HG02884 (cell line): ENCODE measurements around the gene CCDC107.
"Not testable (repeated sequence)": the region's sequence is repeated elsewhere in the genome, so short reads cannot be mapped to it uniquely, and the experiment has no call there.

Source experiments
- ATAC-seq: cut with Tn5 transposase; IDR thresholded peaks from one replicate; pipeline ENCODE4 v1.9.1; 2021; ENCODE audit warnings: mild to moderate bottlenecking, moderate library complexity; ENCODE audit not compliant: unreplicated experiment

Gene CCDC107

DNA sequence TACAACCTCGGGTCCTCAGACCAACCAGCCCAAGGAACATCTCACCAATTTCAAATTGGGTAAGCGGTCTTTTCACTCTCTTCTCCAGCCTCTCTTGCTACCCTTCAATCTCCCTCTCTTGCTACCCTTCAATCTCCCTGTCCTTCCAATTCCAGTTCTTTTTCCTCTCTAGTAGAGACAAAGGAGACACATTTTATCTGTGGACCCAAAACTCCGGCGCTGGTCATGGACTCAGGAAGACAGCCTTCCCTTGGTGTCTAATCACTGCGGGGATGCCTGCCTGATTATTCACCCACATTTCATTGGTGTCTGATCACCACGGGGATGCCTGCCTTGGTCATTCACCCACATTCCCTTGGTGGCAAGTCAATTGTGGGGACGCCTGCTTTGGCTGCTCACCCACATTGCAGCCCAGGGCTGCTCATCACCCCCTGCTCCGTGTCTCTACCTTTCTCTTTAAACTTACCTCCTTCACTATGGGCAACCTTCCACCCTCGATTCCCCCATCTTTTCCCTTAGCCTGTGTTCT lies 20.6 kb upstream of the CCDC107 start:
- ATAC-seq = not testable (repeated sequence)

DNA sequence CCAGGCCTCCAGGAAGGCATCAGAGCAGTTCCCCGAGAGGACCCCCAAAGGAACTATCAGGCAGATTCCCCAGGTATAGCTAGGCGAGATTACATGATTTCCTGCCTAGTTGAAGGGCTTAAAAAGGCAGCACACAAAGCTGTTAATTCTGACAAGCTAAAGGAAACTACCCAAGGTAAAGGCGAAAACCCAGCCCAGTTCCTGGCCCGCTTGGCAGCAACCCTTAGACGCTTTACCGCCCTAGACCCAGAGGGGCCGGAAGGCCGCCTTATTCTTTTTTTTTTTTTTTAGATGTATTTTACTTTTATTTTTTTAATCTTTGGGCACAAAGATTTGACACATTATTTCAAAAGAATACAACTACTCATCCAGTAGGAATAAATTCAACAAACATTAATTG lies 19.3 kb upstream of the CCDC107 start:
- ATAC-seq = not testable (repeated sequence)

DNA sequence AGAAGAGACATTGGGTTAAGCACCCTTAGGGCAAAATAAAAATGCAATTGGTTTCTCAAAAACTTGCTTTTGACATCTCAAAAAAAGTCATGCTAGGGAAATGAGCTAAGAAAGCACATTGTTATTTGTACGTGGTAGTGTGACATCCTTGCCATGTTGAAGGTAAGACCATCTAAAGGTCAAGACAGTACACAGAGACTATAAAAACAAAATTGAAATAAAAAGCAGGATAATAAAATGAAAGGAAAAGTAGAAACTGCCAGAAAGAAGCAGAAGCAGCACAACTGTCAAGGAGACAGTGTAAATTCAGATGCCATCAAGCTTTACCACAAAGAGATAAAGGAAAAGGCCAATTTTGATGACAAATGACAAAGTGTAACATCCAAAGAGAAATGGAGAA lies 18.9 kb upstream of the CCDC107 start:
- not testable (repeated sequence) for ATAC-seq

DNA sequence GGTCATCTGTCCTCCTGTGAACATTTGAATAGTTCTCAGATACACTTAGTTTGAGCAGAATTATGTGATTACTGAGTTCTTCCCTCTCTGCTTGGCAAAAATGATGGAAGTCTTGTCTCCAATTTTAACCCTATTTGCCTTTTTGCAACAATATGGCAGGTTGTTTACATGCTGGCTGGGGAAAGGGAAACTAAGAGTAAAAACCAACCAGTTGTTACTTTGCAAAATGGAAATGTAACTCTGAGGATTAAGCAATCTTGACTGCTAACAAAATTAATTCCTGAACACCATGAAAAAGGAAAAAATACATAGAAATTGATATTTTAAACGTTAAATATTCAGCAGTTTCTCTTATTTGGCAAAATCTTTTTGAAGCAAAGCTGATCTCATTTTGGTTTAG lies 18.5 kb upstream of the CCDC107 start:
- no peak for ATAC-seq

DNA sequence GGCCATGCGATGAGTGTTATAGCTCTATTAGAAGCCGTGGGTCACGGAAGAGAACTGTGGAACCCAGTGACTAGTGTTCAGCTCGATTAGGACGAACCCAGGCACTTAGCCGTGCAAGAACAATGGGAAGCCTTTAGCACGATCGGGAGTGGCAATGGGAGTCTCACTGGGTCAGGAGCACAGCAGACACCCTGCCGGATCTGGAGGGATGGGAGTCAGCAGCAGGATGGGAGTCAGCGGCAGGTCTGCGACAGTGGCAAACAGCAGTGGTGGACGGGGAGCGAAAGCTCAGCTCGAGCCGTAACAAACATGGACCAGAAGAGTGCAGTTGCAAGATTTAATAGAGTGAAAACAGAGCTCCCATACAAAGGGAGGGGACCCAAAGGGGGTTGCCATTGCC lies 17.7 kb upstream of the CCDC107 start:
- ATAC-seq = not testable (repeated sequence)

DNA sequence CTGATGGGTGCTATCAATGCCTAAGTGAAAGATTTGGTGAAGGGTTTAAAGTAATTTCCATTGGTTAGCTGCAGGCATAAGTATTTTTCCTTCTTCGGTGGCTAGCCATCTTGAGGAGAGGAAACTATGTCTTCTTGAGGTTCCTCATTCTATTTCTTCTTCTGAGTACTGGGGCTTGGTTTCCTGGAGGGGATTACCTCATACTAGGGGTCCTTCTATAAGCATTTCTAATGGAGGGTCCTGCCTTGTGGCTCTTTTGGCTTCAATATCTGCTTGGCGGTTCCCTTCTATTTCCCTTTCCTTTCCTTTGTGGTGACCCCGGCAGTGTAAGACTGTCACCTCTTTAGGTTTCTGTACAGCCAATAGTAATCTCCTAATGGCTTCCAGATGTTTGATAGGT lies 16.6 kb upstream of the CCDC107 start:
- ATAC-seq = not testable (repeated sequence)

DNA sequence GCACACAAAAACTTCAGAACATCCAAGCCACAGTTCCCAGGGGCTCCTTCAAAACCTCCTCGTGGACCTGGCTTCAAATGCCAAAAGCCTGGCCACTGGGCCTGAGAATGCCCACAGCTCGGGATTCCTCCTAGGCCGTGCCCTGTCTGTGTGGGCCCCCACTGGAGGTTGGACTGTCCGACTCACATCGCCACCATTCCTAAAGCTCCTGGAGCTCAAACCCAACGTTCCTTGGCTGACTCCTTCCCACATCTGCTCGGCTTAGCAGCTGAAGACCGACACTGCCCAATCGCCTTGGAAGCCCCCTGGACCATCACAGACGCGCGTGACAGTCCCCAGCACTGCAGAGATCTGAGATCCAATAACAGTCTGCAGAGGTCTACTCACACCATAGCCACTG lies 15.0 kb upstream of the CCDC107 start:
- ATAC-seq = no peak

DNA sequence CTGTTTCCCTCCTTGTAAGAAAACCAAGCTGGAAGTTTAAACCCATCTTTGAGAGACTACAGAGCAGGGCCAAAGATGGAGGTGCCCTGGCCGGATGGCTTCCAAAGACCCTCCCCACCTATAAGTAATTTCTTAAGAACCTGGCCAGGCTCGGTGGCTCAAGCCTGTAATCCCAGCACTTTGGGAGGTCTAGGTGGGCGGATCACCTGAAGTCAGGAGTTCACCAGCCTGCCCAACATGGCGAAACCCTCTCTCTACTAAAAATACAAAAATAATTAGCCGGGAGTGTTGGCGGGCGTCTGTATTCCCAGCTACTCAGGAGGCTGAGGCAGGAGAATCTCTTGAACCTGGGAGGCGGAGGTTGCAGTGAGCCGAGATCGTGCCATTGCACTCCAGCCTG lies 12.4 kb upstream of the CCDC107 start:
- ATAC-seq = not testable (repeated sequence)

DNA sequence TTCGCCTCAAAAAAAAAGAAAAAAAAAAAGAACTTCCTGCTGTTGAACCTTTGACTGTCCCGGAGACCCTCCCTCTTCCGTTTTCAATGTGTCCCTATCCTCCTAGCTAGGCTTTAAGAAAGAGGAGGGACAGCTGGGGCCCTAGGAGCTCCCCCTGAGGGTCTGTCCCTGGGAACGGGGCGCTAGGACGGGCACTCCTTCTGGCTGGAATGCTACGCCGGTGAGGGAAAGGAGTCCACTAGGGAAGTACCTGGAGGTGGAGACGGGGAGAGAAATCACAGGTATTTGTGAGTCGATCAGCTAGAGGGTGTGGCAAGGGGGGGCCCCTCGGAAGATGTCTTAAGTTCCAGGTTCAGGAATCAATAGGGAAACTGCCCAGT lies 11.9 kb upstream of the CCDC107 start:
- no peak for ATAC-seq

DNA sequence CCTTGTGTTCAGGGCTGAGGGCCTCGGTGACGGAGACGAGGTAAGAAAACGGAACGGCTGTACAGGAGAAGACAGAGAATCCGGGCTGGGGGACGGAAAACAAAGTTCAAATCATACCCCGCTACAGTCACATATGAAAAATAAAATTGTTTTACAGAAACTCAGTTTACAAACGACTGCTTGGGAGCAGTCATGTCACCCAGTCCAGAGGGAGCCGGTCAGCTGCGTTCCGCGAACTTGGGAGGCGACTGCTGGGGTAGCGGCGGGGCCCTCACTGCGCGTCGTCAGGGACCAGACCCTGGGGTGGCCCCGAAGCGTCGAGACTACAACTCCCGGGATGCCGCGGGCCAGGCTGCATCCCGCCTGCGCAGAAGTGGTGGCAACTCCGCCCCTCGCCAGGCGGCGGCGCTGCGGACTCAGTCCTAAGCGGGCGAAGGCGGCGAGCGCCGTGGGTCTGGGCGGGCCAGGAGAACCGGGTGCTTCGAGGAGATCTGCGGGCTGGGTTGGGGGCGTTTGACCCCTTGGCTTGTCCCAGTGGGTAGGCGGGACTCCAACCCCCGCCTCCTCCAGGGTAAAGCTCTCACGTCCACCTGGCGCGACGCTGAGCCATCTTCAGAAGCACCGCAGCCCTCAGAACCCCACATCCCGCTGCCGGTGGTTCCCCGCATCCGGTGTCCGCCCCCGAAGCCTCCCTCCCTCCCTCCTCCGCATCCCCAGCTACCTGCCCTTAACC lies 11.4 kb upstream of the CCDC107 start:
- peak; percentile 78 for ATAC-seq

DNA sequence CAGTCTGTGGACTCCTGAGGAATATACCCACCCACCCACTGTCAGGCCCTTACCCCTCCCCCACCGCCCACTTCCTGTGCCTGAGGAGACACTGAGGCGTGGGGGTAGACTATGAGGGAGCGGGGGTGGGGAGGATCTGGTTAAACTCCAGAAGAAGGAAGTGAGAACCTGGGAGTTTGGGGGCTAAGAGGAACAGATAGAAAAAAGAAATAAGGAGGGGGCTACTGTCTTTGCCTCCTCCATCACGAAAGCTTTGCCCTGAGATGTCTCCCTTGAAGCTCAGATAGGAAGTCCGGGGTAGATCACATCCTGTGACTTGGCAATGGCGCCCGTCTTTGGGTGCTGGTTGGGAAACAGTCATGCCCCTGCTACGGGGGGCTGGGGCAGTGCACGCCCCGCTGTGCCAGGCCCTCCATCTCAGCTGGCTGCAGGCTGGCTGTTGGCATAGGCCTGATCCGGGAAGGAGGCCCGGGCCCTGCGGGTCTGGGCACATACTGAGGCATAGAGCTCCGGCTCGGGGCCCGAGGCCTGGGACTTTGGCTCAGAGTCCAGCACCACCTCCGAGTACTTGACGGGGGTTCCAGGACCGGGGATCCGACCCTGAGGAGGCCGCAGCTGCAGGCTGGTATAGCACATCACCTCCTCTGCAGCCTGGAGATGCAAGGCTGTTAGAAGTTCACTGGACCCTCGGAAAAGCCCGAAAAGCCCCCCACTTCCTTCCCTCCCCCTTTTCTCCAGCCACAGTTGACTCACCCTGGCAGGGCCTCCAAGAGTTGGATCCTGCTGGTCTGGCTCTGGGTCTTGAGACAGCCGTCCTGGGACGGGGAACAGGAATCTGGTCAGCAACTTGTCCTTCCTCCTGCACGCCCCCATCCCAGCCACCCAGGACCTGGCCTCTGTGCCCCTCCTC lies 8.4 kb upstream of the CCDC107 start:
- no peak for ATAC-seq

DNA sequence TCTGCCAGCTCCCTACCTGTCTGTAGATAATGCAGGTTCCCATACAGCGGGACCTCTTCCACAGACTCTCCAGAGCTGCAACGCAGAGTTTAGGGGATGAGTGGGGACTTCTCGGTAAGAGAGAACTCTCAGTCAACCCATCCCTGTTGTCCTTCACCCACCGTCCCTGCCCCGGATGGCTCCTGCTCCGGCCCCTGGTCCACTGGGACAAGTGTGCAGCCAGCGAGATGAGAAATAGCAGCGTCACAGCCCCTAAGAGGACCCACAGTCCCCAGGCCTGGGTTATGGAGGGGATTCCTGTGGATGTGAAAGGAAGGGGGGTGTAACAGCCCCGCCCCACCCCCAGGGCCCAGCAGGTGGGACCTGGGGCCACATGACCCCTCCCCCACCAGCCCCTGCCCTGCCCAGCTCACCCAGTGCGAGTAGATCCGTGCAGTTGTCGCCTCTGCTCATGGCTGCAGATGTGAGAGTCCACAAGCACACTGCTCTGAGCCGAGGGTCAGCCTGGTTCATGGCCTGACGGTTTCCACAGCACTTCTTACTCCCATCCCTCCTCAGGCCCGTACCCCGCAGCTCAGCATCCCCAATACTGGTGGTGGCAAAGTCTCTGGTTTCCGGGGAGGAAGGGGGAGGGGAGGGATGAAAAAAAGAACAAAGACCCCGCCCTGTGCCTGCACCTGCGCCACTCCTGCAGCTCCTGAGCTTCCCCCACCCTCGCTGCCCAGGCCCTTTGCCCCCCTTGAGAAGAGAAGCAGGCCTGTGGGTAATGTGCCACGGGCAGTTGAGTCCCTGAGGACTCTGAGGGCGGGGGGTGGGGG lies 7.5 kb upstream of the CCDC107 start, which contains the start of gene SIT1:
TSS of gene SIT1 (minus strand) at position 591 of the 818 bp plus-strand sequence. CDS start at position 513, 78 bp downstream.
- ATAC-seq = no peak

DNA sequence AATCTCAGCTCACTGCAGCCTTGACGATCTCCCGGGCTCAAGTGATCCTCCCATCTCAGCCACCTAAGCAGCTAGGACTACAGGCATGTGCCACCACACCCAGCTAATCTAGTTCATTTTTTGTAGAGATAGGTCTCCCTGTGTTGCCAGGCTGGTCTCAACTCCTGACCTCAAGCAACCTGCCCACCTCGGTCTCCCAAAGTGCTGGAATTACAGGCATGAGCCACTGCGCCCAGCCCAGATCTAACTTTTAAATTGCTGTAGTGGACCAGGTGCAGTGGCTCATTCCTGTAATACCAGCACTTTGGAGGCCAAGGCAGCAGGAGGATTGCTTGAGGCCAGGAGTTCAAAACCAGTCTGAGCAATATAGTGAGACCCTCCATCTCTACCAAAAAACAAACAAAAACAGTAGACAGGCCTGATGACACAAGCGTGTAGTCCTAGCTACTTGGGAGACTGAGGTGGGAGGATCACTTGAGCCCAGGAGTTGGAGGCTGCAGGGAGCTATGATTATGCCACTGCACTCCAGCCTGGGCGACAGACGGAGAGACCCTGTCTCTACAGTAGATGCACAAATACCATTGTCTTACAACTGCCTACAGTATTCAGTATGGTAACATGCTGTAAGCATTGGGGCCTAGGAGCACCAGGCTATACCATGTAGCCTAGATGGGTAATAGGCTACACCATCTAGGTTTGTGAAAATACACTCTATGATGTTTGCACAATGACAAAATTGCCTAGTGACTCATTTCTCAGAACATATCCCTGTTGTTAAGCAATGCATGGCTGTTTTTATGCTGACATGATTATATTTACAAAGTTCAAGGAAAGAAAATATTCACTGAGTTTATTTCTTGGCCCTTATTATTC lies 5.9 kb upstream of the CCDC107 start:
- no peak for ATAC-seq

DNA sequence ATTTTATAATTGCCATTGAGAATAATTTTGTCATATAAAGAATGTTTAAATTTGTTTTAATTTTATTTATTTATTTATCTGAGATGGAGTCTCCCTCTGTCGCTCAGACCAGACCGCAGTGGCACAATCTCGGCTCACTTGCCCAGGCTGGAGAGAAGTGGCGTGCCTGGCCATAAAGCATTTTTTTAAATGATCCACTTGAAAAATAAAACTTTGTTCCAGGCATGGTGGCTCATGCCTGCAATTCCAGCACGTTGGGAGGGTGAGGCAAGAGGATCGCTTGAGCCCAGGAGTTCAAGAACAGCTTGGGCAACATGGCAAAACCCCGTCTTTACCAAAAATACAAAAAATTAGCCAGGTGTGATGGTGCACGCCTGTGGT lies 5.3 kb upstream of the CCDC107 start:
- ATAC-seq = no peak

DNA sequence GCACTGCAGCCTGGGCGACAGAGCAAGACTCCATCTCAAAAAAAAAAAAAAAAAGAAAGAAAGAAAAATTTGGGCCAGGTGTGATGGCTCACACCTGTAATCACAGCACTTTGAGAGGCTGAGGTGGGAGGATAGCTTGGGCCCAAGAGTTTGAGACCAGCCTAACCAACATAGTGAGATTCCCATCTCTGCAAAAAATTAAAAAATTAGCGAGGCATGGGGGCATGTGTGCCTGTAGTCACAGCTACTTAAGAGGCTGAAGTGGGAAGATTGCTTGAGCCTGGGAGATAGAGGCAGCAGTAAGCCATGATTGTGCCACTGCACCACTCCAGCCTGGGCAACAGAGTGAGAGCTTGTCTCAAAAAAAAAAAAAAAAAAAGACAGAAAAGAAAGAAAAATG lies 4.5 kb upstream of the CCDC107 start:
- no peak for ATAC-seq

DNA sequence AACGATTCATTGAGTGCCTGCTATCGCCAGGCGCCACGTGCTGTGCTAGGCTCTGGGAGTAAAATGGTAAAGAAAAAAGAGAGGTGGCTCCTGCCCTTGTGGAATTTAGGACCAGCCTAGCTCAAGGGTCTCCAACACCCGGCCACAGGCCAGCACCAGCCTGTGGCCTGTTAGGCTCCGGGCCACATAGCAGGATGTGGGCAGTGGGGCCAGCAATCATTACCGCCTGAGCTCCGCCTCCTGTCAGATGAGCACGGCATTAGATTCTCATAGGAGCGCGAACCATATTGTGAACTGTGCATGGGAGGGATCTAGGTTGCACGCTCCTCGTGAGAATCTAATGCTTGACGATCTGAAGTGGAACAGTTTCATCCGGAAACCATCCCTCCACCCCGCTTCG lies 1.7 kb upstream of the CCDC107 start:
- no peak for ATAC-seq

DNA sequence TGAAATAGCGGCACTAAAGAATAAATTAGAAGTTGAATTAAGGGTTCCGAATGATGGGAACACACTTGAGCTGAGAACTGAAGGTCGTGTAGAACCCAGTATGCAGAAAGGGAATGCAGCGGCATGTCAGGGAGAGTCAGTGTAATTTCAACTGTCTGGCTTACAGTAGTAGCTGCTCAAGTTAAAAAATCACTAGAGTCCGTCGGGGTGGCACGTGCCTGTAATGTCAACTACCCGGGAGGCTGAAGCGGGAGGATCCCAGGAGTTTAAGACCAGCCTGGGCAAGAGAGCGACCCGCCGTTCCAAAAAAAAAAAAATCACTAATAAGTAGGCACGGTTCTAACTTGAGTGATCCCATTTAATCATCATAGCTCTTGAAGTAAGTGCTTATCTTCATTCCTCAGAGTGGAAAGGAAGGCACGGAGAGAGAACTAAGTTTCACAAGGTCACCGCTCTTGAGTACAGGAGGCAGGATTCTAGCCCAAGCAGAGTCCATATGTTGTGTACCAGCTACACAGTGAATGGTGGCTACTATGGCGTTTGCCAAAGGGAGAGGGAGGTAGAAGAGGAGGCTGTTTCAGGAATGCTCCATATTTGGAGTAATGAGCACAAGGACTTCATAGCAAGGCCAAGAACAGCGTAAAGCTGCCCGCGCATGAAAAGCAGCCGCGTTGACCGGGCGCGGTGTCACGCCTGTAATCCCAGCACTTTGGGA lies 1.1 kb upstream of the CCDC107 start:
- no peak for ATAC-seq

DNA sequence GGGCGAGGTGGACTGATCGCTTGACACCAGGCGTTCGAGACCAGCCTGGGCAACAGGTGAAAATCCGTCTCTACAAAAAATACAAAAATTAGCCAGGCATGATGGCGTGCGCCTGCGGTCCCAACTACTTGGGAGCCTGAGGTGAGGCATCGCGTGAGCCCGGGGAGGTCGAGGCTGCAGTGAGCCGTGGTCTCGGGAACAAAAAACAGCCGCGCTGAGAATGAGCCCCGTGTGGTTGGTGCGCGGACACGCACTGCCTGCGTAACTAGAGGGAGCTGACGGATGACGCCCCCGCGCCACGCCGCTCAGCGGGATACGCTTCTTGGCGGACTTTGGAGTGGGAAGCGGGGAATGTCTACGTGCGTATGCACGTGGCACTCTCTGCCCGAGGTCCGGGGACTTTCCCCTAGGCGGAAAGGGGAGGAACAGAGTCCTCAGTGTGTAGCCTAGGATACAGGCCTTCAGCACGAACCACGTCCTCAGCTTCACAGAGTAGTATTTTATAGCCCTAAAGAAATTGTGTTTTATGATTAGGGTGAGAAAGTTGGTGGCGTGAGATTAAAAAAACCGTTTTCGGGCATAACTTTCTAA lies 451 bp upstream of the CCDC107 start, which contains the start of gene RMRP:
TSS of gene RMRP (minus strand) at position 474 of the 591 bp plus-strand sequence.
- peak; percentile 80 for ATAC-seq

DNA sequence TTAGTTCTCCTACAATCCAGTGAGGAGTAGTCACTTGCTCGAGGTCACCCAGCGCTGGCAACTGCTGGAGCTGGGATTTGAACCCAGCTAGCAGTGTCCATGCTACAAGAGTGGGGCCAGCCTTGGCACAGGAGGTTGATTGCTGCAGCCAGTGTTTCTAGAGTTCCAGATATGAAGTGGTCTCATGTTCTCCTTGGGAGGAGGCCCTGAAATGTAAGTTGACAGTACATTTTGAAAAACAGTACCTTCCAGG lies 802 bp downstream of the CCDC107 start:
- ATAC-seq = no peak
